Measurements from ENCODE around the gene MYO7B.

GRCh38 chr2:127655209-127656073 is 120.0 kb downstream of the MYO7B start:
- TF ChIP-seq CTCF (IDR thresholded peaks at IDR 0.05; ENCODE audit: low read length) (no peak), EZH2phosphoT487 (IDR thresholded peaks at IDR 0.05; ENCODE audit: low read length) (no peak)
